SK-N-MC (cell line): ENCODE data around the gene SCFD2.

Experiments used
- EZH2 ChIP-seq: fragments of 200-600 bp; sonication (generic); IDR thresholded peaks from one replicate; pipeline ENCODE4 v1.6.1; 2017; ENCODE audit warnings: antibody characterized with exemption
- FOXP2 ChIP-seq: optimal IDR thresholded peaks from 2 replicates; pipeline ENCODE3; 2011; ENCODE audit warnings: mild to moderate bottlenecking, moderate library complexity; ENCODE audit not compliant: insufficient read depth; ENCODE audit errors: extremely low read length, control extremely low read depth
- POLR2AphosphoS5 ChIP-seq: IDR thresholded peaks from 2 replicates; pipeline ENCODE4 v1.6.1; 2012; ENCODE audit warnings: mild to moderate bottlenecking, low read depth, low read length, borderline replicate concordance

DNA sequence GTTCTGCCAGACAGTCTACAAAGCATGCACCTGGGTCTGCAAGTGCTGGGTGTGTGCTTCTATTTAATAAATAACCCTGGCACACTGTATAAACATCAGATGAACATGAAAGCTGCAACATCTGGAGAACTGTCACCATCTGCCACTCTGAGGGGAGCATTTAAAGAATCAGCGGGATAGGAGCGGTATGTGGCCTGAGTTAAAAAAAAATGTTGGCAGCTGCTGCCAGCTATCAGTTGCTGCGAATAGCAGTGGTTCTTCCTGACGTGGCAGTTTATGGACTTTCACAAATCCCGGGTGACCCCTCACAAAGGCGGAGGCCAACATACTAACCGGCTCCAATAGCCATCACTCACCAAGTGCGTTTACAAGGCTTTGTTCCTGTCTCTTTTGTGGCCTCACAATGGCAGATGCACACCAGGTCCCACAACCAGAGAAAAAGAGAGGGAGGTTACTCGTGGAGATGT lies 408.6 kb downstream of the SCFD2 start:
- TF ChIP-seq EZH2: no peak
- TF ChIP-seq POLR2AphosphoS5: no peak
- TF ChIP-seq FOXP2: no peak
